Hepatocyte (in vitro differentiated cells): ENCODE measurements around the gene VGLL3. TPM values are rescaled to one million over a fixed set of nuclear protein-coding genes. Genes with fewer than 3 reads are reported as not detected.

Experiments
- DNase-seq: peaks from one replicate; pipeline ENCODE4 v3.0.0-alpha.2; 2016; ENCODE audit warnings: low spot score
- H2AFZ ChIP-seq: fragments of 200-600 bp; sonication (generic); 2 replicates; pipeline ENCODE4 v1.6.0; 2016; ENCODE audit warnings: antibody characterized with exemption, mild to moderate bottlenecking
- H3K27ac ChIP-seq: fragments of 200-600 bp; sonication (generic); 2 replicates; pipeline ENCODE4 v1.5.1; 2016; ENCODE audit warnings: mild to moderate bottlenecking
- H3K27me3 ChIP-seq: fragments of 200-600 bp; sonication (generic); 2 replicates; pipeline ENCODE4 v1.6.1; 2016
- H3K36me3 ChIP-seq: fragments of 200-600 bp; sonication (generic); replicated peaks from 2 replicates; pipeline ENCODE4 v1.5.1; 2016; ENCODE audit warnings: low read depth; ENCODE audit not compliant: insufficient read depth
- H3K4me1 ChIP-seq: fragments of 200-600 bp; sonication (generic); 2 replicates; pipeline ENCODE4 v1.5.1; 2016; ENCODE audit warnings: mild to moderate bottlenecking, moderate library complexity; ENCODE audit not compliant: insufficient read depth
- H3K4me2 ChIP-seq: fragments of 200-600 bp; sonication (generic); 2 replicates; pipeline ENCODE4 v1.6.0; 2016
- H3K4me3 ChIP-seq: fragments of 200-600 bp; sonication (generic); 2 replicates; pipeline ENCODE4 v1.5.1; 2016; ENCODE audit warnings: mild to moderate bottlenecking
- H3K79me2 ChIP-seq: fragments of 200-600 bp; sonication (generic); 2 replicates; pipeline ENCODE4 v1.6.0; 2017; ENCODE audit warnings: mild to moderate bottlenecking
- H3K9me2 ChIP-seq: fragments of 200-600 bp; sonication (generic); replicated peaks from 2 replicates; pipeline ENCODE4 v1.6.0; 2017; ENCODE audit warnings: mild to moderate bottlenecking; ENCODE audit not compliant: insufficient read depth
- H3K9me3 ChIP-seq: fragments of 200-600 bp; sonication (generic); 2 replicates; pipeline ENCODE4 v1.5.1; 2016; ENCODE audit warnings: low read depth, mild to moderate bottlenecking
- H4K20me1 ChIP-seq: fragments of 200-600 bp; sonication (generic); 2 replicates; pipeline ENCODE4 v1.6.0; 2016; ENCODE audit warnings: mild to moderate bottlenecking; ENCODE audit not compliant: insufficient read depth, poor library complexity, severe bottlenecking
- EZH2 ChIP-seq: fragments of 200-600 bp; sonication (generic); IDR thresholded peaks from 2 replicates; pipeline ENCODE4 v1.6.1; 2016; ENCODE audit warnings: antibody characterized with exemption, mild to moderate bottlenecking, borderline replicate concordance
- EZH2phosphoT487 ChIP-seq: fragments of 200-600 bp; sonication (generic); IDR thresholded peaks from one replicate; pipeline ENCODE4 v1.6.1; 2018; ENCODE audit warnings: antibody characterized with exemption, mild to moderate bottlenecking, low read depth, moderate library complexity; ENCODE audit not compliant: unreplicated experiment, severe bottlenecking
- WGBS: methylation state at CpG from one replicate; pipeline ENCODE4 v1.1.6; 2016; ENCODE audit warnings: low lambda C conversion rate; ENCODE audit errors: missing lambda C conversion rate; 5-methylcytosine and 5-hydroxymethylcytosine counted together
- polyA plus RNA-seq: library from polyadenylated mRNA; unstranded; fragments of >200 nt; fragmentation: Nextera tagmentation; extraction: Ambion mirVana; gene quantifications from 2 replicates; pipeline ENCODE4 v1.2.1, GENCODE V29; 2016
- total RNA-seq: library from RNA; depleted of rRNA; stranded (reverse); fragments of >200 nt; gene quantifications from 2 replicates; pipeline ENCODE4 v1.2.3, GENCODE V29; 2014
- TF ChIP-seq, protein P1 (sequence below): fragments of 200-600 bp; sonication (generic); IDR thresholded peaks from 2 replicates; pipeline ENCODE4 v1.5.1; 2016; ENCODE audit warnings: antibody characterized with exemption, mild to moderate bottlenecking; ENCODE audit not compliant: poor library complexity

The VGLL3 gene
- total and polyA plus RNA-seq, 2 experiments from 2014 or later: 6.9 to 18.7 TPM

DNA sequence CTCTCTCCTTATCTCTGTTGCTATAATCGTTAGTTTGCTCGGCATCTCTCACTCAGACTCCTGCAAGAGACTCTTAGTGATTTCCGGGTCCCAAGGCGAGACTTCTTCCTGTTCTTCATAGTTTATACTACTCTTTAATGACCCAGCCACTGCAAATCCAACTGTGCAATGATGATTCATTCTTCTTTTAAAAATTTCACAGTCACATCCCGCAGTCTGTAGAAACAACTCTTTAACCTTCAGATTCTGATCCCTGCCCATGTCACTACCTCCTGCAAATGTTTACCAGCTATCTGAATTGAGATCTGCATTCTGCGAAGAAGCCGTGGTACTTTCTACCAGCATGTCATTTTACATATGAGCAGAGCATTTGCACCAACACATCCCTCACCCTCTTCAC, 2.8 kb upstream of the VGLL3 start:
- no peaks in the 10 kb centered on the region for H4K20me1 ChIP-seq
- H3K4me2 ChIP-seq: peak overlapping the region; percentile 23
- TF ChIP-seq, protein P1, sequence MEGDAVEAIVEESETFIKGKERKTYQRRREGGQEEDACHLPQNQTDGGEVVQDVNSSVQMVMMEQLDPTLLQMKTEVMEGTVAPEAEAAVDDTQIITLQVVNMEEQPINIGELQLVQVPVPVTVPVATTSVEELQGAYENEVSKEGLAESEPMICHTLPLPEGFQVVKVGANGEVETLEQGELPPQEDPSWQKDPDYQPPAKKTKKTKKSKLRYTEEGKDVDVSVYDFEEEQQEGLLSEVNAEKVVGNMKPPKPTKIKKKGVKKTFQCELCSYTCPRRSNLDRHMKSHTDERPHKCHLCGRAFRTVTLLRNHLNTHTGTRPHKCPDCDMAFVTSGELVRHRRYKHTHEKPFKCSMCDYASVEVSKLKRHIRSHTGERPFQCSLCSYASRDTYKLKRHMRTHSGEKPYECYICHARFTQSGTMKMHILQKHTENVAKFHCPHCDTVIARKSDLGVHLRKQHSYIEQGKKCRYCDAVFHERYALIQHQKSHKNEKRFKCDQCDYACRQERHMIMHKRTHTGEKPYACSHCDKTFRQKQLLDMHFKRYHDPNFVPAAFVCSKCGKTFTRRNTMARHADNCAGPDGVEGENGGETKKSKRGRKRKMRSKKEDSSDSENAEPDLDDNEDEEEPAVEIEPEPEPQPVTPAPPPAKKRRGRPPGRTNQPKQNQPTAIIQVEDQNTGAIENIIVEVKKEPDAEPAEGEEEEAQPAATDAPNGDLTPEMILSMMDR: no peak
- TF ChIP-seq EZH2phosphoT487 (no peak), EZH2 (no peak)
- H2AFZ ChIP-seq: no peak overlapping the region
- no peaks in the 10 kb centered on the region for H3K79me2 ChIP-seq
- DNase-seq: no peak
- 52% methylated on average over 7 of the region's 7 CpGs for WGBS
- peak overlapping the region; percentile 54 for H3K27ac ChIP-seq
- H3K27me3 ChIP-seq: peaks cover 7% of the 10 kb centered on the region
- peaks cover 6% of the 10 kb centered on the region for H3K4me1 ChIP-seq
- H3K9me2 ChIP-seq: no peaks in the 10 kb centered on the region
- H3K36me3 ChIP-seq: no peaks in the 10 kb centered on the region
- no peaks in the 10 kb centered on the region for H3K9me3 ChIP-seq
- H3K4me3 ChIP-seq: no peak overlapping the region

DNA sequence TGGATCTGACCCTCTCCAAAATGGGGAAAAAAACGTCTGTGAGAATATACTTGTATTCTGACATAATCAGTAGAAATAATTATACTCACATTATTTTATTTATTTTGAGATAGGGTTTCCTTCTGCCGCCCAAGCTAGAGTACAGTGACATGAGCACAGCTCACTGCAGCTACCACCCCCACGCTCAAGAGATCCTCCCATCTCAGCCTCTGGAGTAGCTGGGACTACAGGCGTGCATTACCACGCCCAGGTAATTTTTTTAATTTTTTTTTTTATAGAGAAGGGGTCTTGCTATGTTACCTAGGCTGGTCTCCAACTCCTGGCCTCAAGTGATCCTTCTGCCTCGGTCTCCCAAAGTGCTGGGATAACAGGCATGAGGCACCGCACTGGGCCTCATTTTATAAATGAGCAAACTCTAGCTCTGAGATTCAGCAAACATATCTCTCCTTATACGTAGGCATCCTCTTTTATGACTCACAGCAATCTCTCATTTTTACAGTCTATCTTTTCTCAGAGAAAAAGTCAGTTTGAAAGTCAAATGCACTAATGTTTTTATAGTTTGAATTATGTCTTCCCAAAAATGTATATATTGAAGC, 989 bp upstream of the VGLL3 start:
- TF ChIP-seq EZH2phosphoT487 (no peak), EZH2 (no peak)
- TF ChIP-seq, protein P1: no peak
- 67% methylated on average over 8 of the region's 8 CpGs for WGBS
- Histone ChIP-seq H3K4me1 (peaks cover 7% of the 10 kb centered on the region), H3K4me2 (peak overlapping the region; percentile 83), H2AFZ (peak overlapping the region; percentile 69), H3K27ac (peak overlapping the region; percentile 92), H4K20me1 (no peaks in the 10 kb centered on the region), H3K27me3 (peaks cover 7% of the 10 kb centered on the region), H3K4me3 (no peak overlapping the region), H3K9me2 (no peaks in the 10 kb centered on the region), H3K9me3 (no peaks in the 10 kb centered on the region), H3K36me3 (no peaks in the 10 kb centered on the region), H3K79me2 (no peaks in the 10 kb centered on the region)
- no peak for DNase-seq

DNA sequence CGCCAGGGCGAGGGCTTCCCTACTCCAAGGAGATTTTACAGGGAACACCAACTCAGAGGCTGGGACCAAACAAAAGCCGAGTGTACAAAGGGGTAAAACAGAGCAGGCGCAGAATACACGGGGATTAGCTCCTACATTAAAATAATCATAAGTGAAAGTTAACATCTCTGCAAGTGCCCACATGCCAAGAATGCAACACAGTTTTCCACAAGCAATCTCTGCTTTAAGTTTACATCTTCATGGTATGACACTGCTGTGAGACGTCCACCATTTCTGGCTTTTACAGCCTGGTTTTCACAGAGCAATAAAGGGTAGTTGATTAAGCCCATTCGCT, 500 bp upstream of the VGLL3 start:
- no peaks in the 10 kb centered on the region for H3K9me2 ChIP-seq
- TF ChIP-seq, protein P1: no peak
- no peak for TF ChIP-seq EZH2
- TF ChIP-seq EZH2phosphoT487: no peak
- no peaks in the 10 kb centered on the region for H3K9me3 ChIP-seq
- no peaks in the 10 kb centered on the region for H4K20me1 ChIP-seq
- no peak for DNase-seq
- H3K4me2 ChIP-seq: peak overlapping the region; percentile 83
- H2AFZ ChIP-seq: peak overlapping the region; percentile 69
- peaks cover 7% of the 10 kb centered on the region for H3K27me3 ChIP-seq
- H3K36me3 ChIP-seq: no peaks in the 10 kb centered on the region
- H3K4me3 ChIP-seq: peak overlapping the region; percentile 57
- WGBS: 7% methylated on average over 7 of the region's 7 CpGs
- H3K4me1 ChIP-seq: peaks cover 12% of the 10 kb centered on the region
- no peaks in the 10 kb centered on the region for H3K79me2 ChIP-seq
- peak overlapping the region; percentile 92 for H3K27ac ChIP-seq
